HepG2 (cell line): Measurements from ENCODE around the gene PLK2. TPM values are rescaled to one million over a fixed set of nuclear protein-coding genes. Genes with fewer than 3 reads are reported as not detected.

ENCODE experiments used
- AGO2 ChIP-seq: fragments of 200-400 bp; formaldehyde crosslinking; optimal IDR thresholded peaks from 2 replicates; pipeline ENCODE3; 2017; ENCODE audit warnings: mild to moderate bottlenecking, low read depth, low read length, moderate library complexity
- BHLHE40 ChIP-seq: IDR thresholded peaks from 2 replicates; pipeline ENCODE4 v1.6.1; 2011; ENCODE audit warnings: low read length, improper control_type of control experiment
- GATAD1 ChIP-seq: IDR thresholded peaks from 2 replicates; pipeline ENCODE4 v1.6.1; 2016; ENCODE audit warnings: missing genetic modification reagents, missing compliant biosample characterization
- HNRNPLL ChIP-seq: fragments of 200-400 bp; formaldehyde crosslinking; IDR thresholded peaks from 2 replicates; pipeline ENCODE4 v1.6.1; 2017; ENCODE audit warnings: mild to moderate bottlenecking, low read depth, low read length; ENCODE audit not compliant: poor library complexity, severe bottlenecking
- IKZF5 ChIP-seq: IDR thresholded peaks from 2 replicates; pipeline ENCODE4 v1.6.1; 2018; ENCODE audit warnings: missing genetic modification reagents, mild to moderate bottlenecking, missing compliant biosample characterization
- JUND ChIP-seq: sonication (generic); formaldehyde crosslinking; IDR thresholded peaks from 2 replicates; pipeline ENCODE4 v1.8.0; 2022; ENCODE audit warnings: mild to moderate bottlenecking, missing genetic modification reagents
- PAXIP1 ChIP-seq: sonication (generic); formaldehyde crosslinking; conservative IDR thresholded peaks from 2 replicates; pipeline ENCODE4 v1.4.0; 2020; ENCODE audit warnings: mild to moderate bottlenecking, missing genetic modification reagents, moderate library complexity
- SKI ChIP-seq: fragments of 450-650 bp; IDR thresholded peaks from one replicate; pipeline ENCODE4 v1.6.1; 2018; ENCODE audit warnings: mild to moderate bottlenecking; ENCODE audit not compliant: partially characterized antibody
- TAF1 ChIP-seq: sonication (generic); formaldehyde crosslinking; IDR thresholded peaks from 2 replicates; pipeline ENCODE4 v1.4.0; 2020; ENCODE audit warnings: missing genetic modification reagents
- XBP1 ChIP-seq: sonication (generic); formaldehyde crosslinking; IDR thresholded peaks from 2 replicates; pipeline ENCODE4 v1.5.0; 2020; ENCODE audit warnings: missing genetic modification reagents
- ZBTB21 ChIP-seq: sonication (generic); formaldehyde crosslinking; IDR thresholded peaks from 2 replicates; pipeline ENCODE4 v1.4.0; 2020; ENCODE audit warnings: missing genetic modification reagents
- ZFYVE20 ChIP-seq: sonication (generic); formaldehyde crosslinking; IDR thresholded peaks from 2 replicates; pipeline ENCODE4 v1.8.0; 2023; ENCODE audit warnings: low read depth, mild to moderate bottlenecking, moderate library complexity, missing genetic modification reagents, borderline replicate concordance
- ZNF143 ChIP-seq: sonication (generic); formaldehyde crosslinking; IDR thresholded peaks from 2 replicates; pipeline ENCODE4 v1.4.0; 2020; ENCODE audit warnings: missing genetic modification reagents
- ZNF17 ChIP-seq: sonication (generic); formaldehyde crosslinking; IDR thresholded peaks from 2 replicates; pipeline ENCODE4 v1.5.0; 2020; ENCODE audit warnings: mild to moderate bottlenecking, missing genetic modification reagents
- ZNF20 ChIP-seq: sonication (generic); formaldehyde crosslinking; IDR thresholded peaks from 2 replicates; pipeline ENCODE4 v1.4.0; 2020; ENCODE audit warnings: mild to moderate bottlenecking, moderate library complexity, missing genetic modification reagents
- ZNF224 ChIP-seq: sonication (generic); formaldehyde crosslinking; IDR thresholded peaks from 2 replicates; pipeline ENCODE4 v1.5.0; 2020; ENCODE audit warnings: mild to moderate bottlenecking, missing genetic modification reagents
- ZNF616 ChIP-seq: sonication (generic); formaldehyde crosslinking; IDR thresholded peaks from 2 replicates; pipeline ENCODE4 v1.5.0; 2020; ENCODE audit warnings: low read depth, mild to moderate bottlenecking, missing genetic modification reagents
- ZNF747 ChIP-seq: sonication (generic); formaldehyde crosslinking; IDR thresholded peaks from 2 replicates; pipeline ENCODE4 v1.8.1; 2023; ENCODE audit warnings: missing genetic modification reagents, mild to moderate bottlenecking, borderline replicate concordance
- ZNF766 ChIP-seq: sonication (generic); formaldehyde crosslinking; IDR thresholded peaks from 2 replicates; pipeline ENCODE4 v1.5.0; 2020; ENCODE audit warnings: missing genetic modification reagents, borderline replicate concordance
- ZSCAN5A ChIP-seq: sonication (generic); formaldehyde crosslinking; IDR thresholded peaks from 2 replicates; pipeline ENCODE4 v1.8.0; 2022; ENCODE audit warnings: mild to moderate bottlenecking, missing genetic modification reagents, borderline replicate concordance
- polyA plus RNA-seq, 8 experiments: library from polyadenylated mRNA; depleted of rRNA in 3 of 8; stranded (reverse) in 7 of 8; unstranded in 1 of 8; fragments of >200 nt; fragmentation: Illumina TruSeq in 4 of 8; extraction: Trizol in 4 of 8; gene quantifications; 2 replicates each; pipeline versions ENCODE4 v1.2.1 to v1.2.3, GENCODE V29; 2011 to 2016; ENCODE audit warnings: low read depth in 4 of 8, missing spikeins in 1 of 8, mixed read lengths in 1 of 8; ENCODE audit not compliant: insufficient read depth in 1 of 8
- total RNA-seq, 5 experiments: library from RNA; depleted of rRNA; stranded (reverse); fragments of >200 nt; fragmentation: Illumina TruSeq; extraction: Trizol; gene quantifications; 2 replicates each; pipeline ENCODE4 v1.2.3, GENCODE V29; 2016; ENCODE audit warnings: low read depth in 1 of 5
- TF ChIP-seq, protein P1 (sequence below): sonication (generic); formaldehyde crosslinking; IDR thresholded peaks from 2 replicates; pipeline ENCODE4; 2020; ENCODE audit warnings: missing genetic modification reagents, mild to moderate bottlenecking, borderline replicate concordance

Gene PLK2
- total and polyA plus RNA-seq, 2 of the 13 experiments (the other 11 are each of a cell fraction or from before 2014, with no cell fraction given): 9.6 to 29.6 TPM

GRCh38 chr5:58459146-58460001 is 512 bp downstream of the PLK2 start (continued):
- 0 out of 2 replicates have a peak, but pooled peaks have one; percentile 7 for TF ChIP-seq PAXIP1 (CRISPR knock-in tag)
- TF ChIP-seq ZFYVE20 (CRISPR knock-in tag): no peak
- TF ChIP-seq TAF1 (CRISPR knock-in tag): no peak
- TF ChIP-seq IKZF5 (CRISPR knock-in tag): no peak
- no peak for TF ChIP-seq ZNF616 (CRISPR knock-in tag)
- no peak for TF ChIP-seq BHLHE40
- no peak for TF ChIP-seq ZNF143 (CRISPR knock-in tag)
- no peak for TF ChIP-seq ZNF20 (CRISPR knock-in tag)
- no peak for TF ChIP-seq ZBTB21 (CRISPR knock-in tag)
- no peak for TF ChIP-seq ZNF747
- TF ChIP-seq JUND: no peak
- TF ChIP-seq AGO2: peak; percentile 79
- TF ChIP-seq ZNF766 (CRISPR knock-in tag): 0 out of 2 replicates have a peak, but pooled peaks have one; percentile 66
- no peak for TF ChIP-seq GATAD1 (CRISPR knock-in tag)
- TF ChIP-seq, protein P1, sequence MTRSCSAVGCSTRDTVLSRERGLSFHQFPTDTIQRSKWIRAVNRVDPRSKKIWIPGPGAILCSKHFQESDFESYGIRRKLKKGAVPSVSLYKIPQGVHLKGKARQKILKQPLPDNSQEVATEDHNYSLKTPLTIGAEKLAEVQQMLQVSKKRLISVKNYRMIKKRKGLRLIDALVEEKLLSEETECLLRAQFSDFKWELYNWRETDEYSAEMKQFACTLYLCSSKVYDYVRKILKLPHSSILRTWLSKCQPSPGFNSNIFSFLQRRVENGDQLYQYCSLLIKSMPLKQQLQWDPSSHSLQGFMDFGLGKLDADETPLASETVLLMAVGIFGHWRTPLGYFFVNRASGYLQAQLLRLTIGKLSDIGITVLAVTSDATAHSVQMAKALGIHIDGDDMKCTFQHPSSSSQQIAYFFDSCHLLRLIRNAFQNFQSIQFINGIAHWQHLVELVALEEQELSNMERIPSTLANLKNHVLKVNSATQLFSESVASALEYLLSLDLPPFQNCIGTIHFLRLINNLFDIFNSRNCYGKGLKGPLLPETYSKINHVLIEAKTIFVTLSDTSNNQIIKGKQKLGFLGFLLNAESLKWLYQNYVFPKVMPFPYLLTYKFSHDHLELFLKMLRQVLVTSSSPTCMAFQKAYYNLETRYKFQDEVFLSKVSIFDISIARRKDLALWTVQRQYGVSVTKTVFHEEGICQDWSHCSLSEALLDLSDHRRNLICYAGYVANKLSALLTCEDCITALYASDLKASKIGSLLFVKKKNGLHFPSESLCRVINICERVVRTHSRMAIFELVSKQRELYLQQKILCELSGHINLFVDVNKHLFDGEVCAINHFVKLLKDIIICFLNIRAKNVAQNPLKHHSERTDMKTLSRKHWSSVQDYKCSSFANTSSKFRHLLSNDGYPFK (CRISPR knock-in tag): no peak
- TF ChIP-seq ZNF224: 0 out of 2 replicates have a peak, but pooled peaks have one; percentile 29
- no peak for TF ChIP-seq ZSCAN5A
- peak; percentile 34 for TF ChIP-seq HNRNPLL
- no peak for TF ChIP-seq XBP1 (CRISPR knock-in tag)
- no peak for TF ChIP-seq SKI
- TF ChIP-seq ZNF17 (CRISPR knock-in tag): no peak
